22Rv1 (cell line): ENCODE data around the gene USP6NL.

Source experiments
- H3K27ac ChIP-seq: fragments of 450-650 bp; 2 replicates; pipeline ENCODE4 v1.5.1; 2017
- CTCF ChIP-seq: fragments of 450-650 bp; IDR thresholded peaks from 2 replicates; pipeline ENCODE4 v1.5.1; 2017; ENCODE audit warnings: mild to moderate bottlenecking
- ZFX ChIP-seq: fragments of 450-650 bp; IDR thresholded peaks from 2 replicates; pipeline ENCODE4 v1.6.1; 2017; ENCODE audit warnings: antibody characterized with exemption, borderline replicate concordance

Gene USP6NL

DNA sequence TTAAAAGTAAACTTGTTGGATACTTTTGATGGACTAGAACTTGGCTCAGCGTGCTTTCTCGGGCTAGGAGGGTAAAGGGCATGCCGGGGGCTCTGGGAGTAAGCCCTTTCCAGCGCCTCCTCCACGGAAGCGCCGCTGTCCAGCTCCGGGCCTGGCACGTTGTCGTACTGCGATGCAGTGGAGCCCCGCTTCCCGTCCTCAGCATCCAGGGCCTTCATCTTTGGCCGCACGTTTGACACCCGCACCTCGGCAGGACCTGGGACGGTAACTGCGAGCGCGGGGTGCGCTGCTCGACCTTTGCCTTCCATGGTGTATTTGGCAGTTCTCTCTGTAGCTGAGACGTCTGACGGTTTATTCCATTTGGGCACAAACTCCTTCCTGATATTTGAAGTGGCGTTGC, 148.3 kb downstream of the USP6NL start:
- TF ChIP-seq CTCF (no peak), ZFX (no peak)
- no peak overlapping the region for H3K27ac ChIP-seq

GRCh38 chr10:11462071-11462470, 149.4 kb downstream of the USP6NL start:
- H3K27ac ChIP-seq, result no peak overlapping the region
- no peak for TF ChIP-seq CTCF

GRCh38 chr10:11457336-11457735, 154.1 kb downstream of the USP6NL start:
- no peak overlapping the region for H3K27ac ChIP-seq
- TF ChIP-seq CTCF (no peak), ZFX (no peak)

DNA sequence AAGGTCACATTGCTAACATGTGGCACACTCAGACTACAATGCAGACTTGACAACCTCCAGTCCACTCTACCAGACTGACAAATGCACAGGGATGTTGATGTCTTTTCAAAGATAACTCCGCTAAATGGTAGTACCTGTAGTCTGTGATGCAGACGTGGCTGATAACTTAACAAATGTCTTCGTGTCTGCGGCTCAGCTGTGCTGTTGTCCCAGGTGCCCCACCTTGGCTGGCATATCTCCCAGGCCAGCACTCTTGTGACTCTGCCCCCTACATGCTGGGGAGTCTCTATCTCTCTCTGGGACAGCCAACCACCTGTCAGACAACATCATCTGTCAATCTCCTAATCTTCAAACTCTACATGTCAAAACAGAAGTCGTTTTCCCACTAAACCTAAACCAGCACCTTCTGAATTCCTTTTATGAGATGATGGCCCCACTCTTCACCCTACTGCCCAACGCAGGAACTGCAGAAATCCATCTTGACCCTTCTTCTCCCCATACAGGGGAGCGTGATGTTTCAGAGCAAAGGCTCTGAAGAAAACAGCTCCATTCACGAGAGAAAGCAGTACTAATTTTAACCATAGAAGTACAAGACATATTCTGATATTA, 156.4 kb downstream of the USP6NL start:
- TF ChIP-seq CTCF (peak; percentile 15; the same call in 1 of the 2 replicates), ZFX (no peak)
- H3K27ac ChIP-seq, result no peak overlapping the region

DNA sequence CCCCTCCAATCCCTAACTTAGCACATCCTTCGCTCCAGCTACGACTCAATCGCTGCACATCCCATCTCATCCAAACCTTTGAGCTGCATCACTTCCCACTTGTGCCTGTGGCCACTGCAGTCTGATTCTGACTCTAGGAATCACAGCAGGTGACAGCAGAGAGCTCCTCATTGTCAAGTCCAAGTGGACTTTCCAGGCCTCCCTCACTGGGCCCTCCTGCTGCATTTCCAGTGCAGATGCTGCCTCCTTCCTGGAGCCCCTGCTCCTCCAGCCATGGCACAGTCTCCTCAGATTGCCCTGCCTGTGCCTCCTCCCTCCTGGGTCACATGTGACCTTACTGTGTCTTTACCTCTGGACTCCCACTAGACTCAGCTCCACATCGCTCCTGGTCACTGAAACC, 157.3 kb downstream of the USP6NL start:
- no peak for TF ChIP-seq ZFX
- no peak overlapping the region for H3K27ac ChIP-seq

DNA sequence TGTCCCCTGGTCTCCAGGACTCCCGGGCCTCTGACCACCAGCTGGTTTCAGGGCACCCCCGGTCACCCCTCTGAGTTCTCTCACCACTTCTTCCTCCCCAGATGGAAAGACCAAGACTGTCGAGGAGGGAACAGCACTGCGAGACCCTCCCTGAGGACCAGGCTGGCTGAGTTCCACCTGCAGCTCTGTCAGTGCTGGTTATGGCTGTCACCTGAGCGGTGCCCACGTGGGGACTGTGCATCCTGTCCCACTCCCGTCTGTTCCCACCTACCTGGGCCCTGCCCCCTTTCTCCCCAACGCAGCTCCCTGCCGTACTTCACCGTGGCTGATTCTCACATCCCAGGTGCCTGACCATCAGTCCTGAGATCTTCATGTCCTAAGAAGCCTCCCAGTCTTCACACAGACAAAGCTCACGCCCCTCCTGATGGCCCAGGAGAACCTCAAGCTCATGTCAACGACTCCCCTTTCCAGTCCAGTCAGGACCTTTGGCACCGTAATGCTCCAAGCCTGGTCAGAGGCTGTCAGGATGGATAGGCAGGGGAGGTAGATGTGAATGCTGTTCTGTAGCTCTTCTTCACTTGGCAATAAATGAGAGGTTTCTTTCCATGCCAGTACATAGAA, 159.7 kb downstream of the USP6NL start:
- TF ChIP-seq CTCF (no peak), ZFX (no peak)
- no peak overlapping the region for H3K27ac ChIP-seq

DNA sequence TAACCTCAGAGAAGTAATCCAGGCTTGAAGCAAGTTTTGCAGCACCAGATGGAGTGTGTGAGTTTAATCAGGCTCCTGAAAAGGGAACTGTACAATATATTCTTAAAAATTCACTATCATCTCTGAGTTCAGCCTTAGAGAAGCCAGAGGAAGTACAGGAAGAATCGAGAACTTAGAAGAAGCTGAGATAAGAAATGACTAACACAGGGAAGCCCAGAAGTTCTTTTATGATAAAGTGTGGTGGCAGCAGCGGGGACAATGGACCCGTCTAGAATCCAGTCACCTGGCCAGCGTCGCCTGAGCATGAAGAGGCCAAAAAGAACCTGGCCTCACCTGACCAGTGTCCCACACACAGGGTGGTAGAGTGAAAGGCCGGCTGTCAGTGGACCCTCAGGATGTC, 161.0 kb downstream of the USP6NL start:
- H3K27ac ChIP-seq, result no peak overlapping the region

More for the DNA sequence above, 161.0 kb downstream of the USP6NL start:
- TF ChIP-seq ZFX (no peak), CTCF (no peak)
